Bronchial epithelial cell (primary cell): ENCODE results near the gene PTPN14. TPM values are rescaled to one million over a fixed set of nuclear protein-coding genes. Genes with fewer than 3 reads are reported as not detected.

Experiments
- DNase-seq: peaks from one replicate; pipeline ENCODE4 v3.0.0-alpha.2; 2010; ENCODE audit warnings: low read depth
- FAIRE-seq: peaks from 2 replicates; lab custom pipeline; 2011; peaks lifted over from hg19 to GRCh38; lab: Jason Lieb, UNC
- H3K27me3 ChIP-seq: 2 replicates; pipeline ENCODE4 v1.5.1; 2011; ENCODE audit warnings: low read length; ENCODE audit not compliant: control insufficient read depth, insufficient read depth
- H3K36me3 ChIP-seq: 2 replicates; pipeline ENCODE4 v1.5.1; 2011; ENCODE audit warnings: low read length; ENCODE audit not compliant: control insufficient read depth, insufficient read depth
- H3K4me3 ChIP-seq: 2 replicates; pipeline ENCODE4 v1.5.1; 2011; ENCODE audit warnings: mild to moderate bottlenecking, low read depth, low read length, control low read depth
- total RNA-seq: library from RNA; depleted of rRNA; stranded (reverse); fragments of >200 nt; gene quantifications from 2 replicates; pipeline ENCODE4 v1.2.1, GENCODE V29; 2014
- TF ChIP-seq, protein P1 (sequence below): IDR thresholded peaks from 2 replicates; pipeline ENCODE4 v1.5.1; 2011; ENCODE audit warnings: mild to moderate bottlenecking, moderate library complexity, low read length, control low read depth, inconsistent platforms; ENCODE audit not compliant: insufficient read depth, severe bottlenecking

Gene PTPN14
- total RNA-seq, 1 donor from 2014 or later: 28.4 TPM

DNA sequence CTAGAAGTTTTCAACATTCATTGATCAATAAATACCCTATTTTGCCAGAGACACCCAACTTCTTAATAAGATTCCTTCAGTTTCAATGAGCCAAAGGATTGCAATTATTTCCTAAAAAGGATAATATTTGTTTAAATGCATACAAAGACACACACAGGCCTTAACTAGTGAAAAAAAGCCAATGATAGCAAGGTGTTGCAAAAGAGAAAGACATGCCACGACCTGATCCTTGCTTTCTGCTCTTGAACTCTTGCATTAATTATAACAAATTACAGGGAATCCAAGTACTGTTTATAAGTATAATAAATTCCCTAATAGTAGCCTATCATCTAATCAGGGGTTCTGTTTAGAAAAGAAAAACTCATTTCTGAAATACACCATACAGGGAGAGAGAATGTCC lies 131.1 kb downstream of the PTPN14 start:
- DNase-seq (peak; percentile 78), FAIRE-seq (no peak)
- Histone ChIP-seq H3K27me3 (no peaks in the 10 kb centered on the region), H3K4me3 (no peak overlapping the region), H3K36me3 (no peaks in the 10 kb centered on the region)
- TF ChIP-seq, protein P1, sequence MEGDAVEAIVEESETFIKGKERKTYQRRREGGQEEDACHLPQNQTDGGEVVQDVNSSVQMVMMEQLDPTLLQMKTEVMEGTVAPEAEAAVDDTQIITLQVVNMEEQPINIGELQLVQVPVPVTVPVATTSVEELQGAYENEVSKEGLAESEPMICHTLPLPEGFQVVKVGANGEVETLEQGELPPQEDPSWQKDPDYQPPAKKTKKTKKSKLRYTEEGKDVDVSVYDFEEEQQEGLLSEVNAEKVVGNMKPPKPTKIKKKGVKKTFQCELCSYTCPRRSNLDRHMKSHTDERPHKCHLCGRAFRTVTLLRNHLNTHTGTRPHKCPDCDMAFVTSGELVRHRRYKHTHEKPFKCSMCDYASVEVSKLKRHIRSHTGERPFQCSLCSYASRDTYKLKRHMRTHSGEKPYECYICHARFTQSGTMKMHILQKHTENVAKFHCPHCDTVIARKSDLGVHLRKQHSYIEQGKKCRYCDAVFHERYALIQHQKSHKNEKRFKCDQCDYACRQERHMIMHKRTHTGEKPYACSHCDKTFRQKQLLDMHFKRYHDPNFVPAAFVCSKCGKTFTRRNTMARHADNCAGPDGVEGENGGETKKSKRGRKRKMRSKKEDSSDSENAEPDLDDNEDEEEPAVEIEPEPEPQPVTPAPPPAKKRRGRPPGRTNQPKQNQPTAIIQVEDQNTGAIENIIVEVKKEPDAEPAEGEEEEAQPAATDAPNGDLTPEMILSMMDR: no peak

DNA sequence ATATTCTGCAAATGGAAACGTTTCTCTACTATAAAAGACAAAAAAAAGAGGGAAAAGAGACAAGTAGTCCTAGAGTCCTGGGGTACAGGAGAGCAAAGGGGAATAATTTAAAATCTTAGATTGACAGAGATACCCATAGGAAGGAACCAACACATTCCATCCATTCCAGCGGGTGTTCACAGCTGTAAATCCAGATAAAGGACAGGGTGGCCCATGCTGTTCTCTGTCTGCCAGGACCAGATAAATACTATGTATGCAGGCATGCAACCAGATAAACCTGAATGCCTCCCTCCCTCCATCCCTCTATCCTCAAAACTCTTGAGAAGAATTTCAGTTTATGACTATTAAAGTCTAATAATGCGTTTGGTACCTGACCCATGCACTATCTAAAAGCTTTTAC lies 131.8 kb downstream of the PTPN14 start:
- Histone ChIP-seq H3K27me3 (no peaks in the 10 kb centered on the region), H3K36me3 (no peaks in the 10 kb centered on the region), H3K4me3 (no peak overlapping the region)
- FAIRE-seq (no peak), DNase-seq (no peak)
- TF ChIP-seq, protein P1: no peak

DNA sequence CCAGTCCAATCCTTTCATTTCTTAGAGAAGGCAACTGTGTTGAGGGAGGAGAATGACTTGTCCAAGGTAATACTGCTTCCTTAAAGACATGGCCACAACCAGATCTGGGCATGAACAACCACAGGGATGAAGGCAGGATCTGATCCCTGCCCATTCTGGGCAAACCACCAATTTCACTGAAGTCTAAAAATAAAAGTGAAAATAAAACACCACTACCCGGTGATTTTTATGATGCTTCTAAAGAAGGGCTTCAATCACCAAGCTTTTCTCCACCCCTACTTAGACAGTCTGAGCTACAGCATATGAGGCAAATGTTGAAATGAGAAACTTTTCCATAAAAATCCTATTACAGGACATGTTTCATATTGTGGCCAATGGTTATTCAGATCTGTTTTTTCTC lies 133.0 kb downstream of the PTPN14 start:
- no peak for FAIRE-seq
- H3K27me3 ChIP-seq: no peaks in the 10 kb centered on the region
- no peaks in the 10 kb centered on the region for H3K36me3 ChIP-seq
- DNase-seq: no peak
- TF ChIP-seq, protein P1: no peak
- no peak overlapping the region for H3K4me3 ChIP-seq

DNA sequence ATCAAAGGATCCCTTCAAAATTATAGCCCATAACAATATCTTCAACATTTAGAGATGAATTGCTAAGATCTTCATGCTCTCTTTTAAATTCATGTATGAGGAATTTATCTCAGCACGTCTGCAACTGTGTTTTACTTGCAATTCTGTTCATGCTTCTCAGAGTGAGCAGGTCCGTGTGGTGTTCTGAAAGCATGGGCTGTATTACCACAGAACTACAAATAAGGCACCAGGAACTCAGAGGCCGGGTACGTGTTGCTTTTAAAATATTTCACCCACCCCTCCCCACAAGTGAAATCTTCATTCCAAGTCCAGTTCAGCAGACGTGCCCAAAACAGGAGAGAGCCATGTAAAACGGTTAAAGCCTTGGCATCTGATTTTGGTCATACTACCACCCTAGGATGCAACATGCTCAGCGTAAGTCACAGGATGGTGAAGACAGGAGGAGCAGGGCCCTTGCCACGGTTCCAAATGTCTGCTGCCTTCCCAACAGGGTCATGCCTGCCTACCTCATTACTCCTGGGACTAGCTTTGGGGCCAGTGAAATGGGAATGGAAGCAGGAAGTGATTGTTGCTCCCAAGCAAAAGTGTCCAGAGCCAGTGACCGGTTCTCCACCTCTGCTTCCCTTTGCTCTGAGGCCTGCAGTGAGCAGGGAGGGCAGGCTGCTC lies 133.7 kb downstream of the PTPN14 start:
- Histone ChIP-seq H3K36me3 (no peaks in the 10 kb centered on the region), H3K27me3 (no peaks in the 10 kb centered on the region), H3K4me3 (no peak overlapping the region)
- DNase-seq (no peak), FAIRE-seq (no peak)
- TF ChIP-seq, protein P1: no peak

DNA sequence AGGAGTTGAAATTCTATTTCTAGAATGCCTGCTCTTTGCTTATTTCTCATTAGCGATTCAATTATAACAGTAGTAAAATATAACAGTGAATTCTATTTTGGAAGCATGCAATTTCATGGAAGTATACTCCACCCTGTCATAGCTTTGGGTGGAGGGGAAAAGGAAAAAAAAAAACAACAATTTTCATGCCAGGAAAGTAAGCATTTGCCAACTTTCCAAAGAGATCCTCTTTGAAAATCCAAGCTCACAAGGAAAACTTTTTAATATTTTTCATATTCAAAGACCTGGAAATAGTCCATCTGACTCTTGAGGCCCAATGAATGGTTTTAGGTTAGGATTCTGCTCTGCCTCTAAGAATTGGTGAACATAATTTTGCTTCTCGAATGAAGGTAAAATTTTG lies 134.5 kb downstream of the PTPN14 start:
- no peak overlapping the region for H3K4me3 ChIP-seq
- no peak for DNase-seq
- no peaks in the 10 kb centered on the region for H3K36me3 ChIP-seq
- no peaks in the 10 kb centered on the region for H3K27me3 ChIP-seq
- FAIRE-seq: no peak
- TF ChIP-seq, protein P1: no peak

DNA sequence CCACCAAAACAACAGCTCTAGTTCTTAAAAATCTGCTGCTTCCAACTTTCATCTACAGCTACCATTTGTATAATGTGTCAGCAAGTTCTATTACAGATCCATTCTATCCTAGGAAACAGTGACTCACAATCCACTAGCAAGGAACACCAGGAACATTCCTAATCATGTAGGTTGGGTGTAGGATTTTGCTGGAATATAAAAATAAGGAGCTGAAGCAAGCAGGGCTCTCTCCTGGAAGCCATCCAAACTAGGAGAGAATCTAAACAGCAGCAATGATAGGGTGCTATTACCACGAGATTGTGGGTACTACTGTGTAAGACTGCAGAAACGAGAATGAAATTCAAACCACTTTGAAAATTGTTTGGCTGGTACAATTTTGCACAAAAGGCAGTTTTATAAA lies 135.0 kb downstream of the PTPN14 start:
- no peak for FAIRE-seq
- H3K4me3 ChIP-seq: no peak overlapping the region
- peak; percentile 82 for DNase-seq
- no peaks in the 10 kb centered on the region for H3K36me3 ChIP-seq
- no peaks in the 10 kb centered on the region for H3K27me3 ChIP-seq
- TF ChIP-seq, protein P1: no peak
